ENCODE measurements around the gene HDGF. TPM values are rescaled to one million over a fixed set of nuclear protein-coding genes. Genes with fewer than 3 reads are reported as not detected.

The HDGF gene
- total and polyA plus RNA-seq, 4 donors, result 41.7 to 148 (median 119) TPM

GRCh38 chr1:156742801-156743200 is 8.7 kb downstream of the HDGF start:
- Histone ChIP-seq H3K27me3 (ENCODE audit: control insufficient read depth in 4 of 4, insufficient read depth in 4 of 4, low read length in 3 of 4) (no peaks in the 10 kb centered on the region), H3K9ac (ENCODE audit: low read depth in 1 of 2, low read length in 2 of 2) (no peak overlapping the region), H3K27ac (ENCODE audit: low read depth in 1 of 2, low read length in 2 of 2) (no peak overlapping the region), H3K9me3 (ENCODE audit: control insufficient read depth in 4 of 4, low read length in 3 of 4) (no peaks in the 10 kb centered on the region), H3K4me3 (ENCODE audit: low read depth in 1 of 3, low read length in 3 of 3) (no peak overlapping the region), H3K36me3 (ENCODE audit: control insufficient read depth in 4 of 4, insufficient read depth in 3 of 4, low read depth in 1 of 4, low read length in 3 of 4) (peaks cover 5 to 25% (median 18%) of the 10 kb centered on the region in 4 donors), H3K4me1 (ENCODE audit: control insufficient read depth in 4 of 4, insufficient read depth in 4 of 4, low read length in 3 of 4) (peaks cover 3 to 40% (median 32%) of the 10 kb centered on the region in 4 donors)
- TF ChIP-seq CTCF (IDR thresholded peaks at IDR 0.05; ENCODE audit: low read depth, low read length, missing input control) (no peak), HNF4A (conservative IDR thresholded peaks at IDR 0.05) (no peak), FOXA2 (IDR thresholded peaks at IDR 0.05) (no peak), JUND (IDR thresholded peaks at IDR 0.05) (no peak), MAX (IDR thresholded peaks at IDR 0.05) (no peak), GABPA (IDR thresholded peaks at IDR 0.05 in 1 of 2, conservative IDR thresholded peaks at IDR 0.05 in 1 of 2) (no peak), RAD21 (IDR thresholded peaks at IDR 0.05) (no peak), REST (IDR thresholded peaks at IDR 0.05) (no peak), NR2F2 (IDR thresholded peaks at IDR 0.05) (no peak), SP1 (IDR thresholded peaks at IDR 0.05) (no peak), RXRA (IDR thresholded peaks at IDR 0.05) (no peak), ZBTB33 (IDR thresholded peaks at IDR 0.05) (no peak), ATF3 (IDR thresholded peaks at IDR 0.05) (no peak)
- no peak for DNase-seq (ENCODE audit: low spot score)
- WGBS, result 96% methylated on average over 4 of the region's 4 CpGs

- Histone ChIP-seq H3K9ac (ENCODE audit: low read depth in 1 of 2, low read length in 2 of 2) (no peak overlapping the region), H3K4me1 (ENCODE audit: control insufficient read depth in 4 of 4, insufficient read depth in 4 of 4, low read length in 3 of 4) (peaks cover 3 to 34% (median 26%) of the 10 kb centered on the region in 4 donors), H3K9me3 (ENCODE audit: control insufficient read depth in 4 of 4, low read length in 3 of 4) (no peaks in the 10 kb centered on the region), H3K27me3 (ENCODE audit: control insufficient read depth in 4 of 4, insufficient read depth in 4 of 4, low read length in 3 of 4) (no peaks in the 10 kb centered on the region), H3K27ac (ENCODE audit: low read depth in 1 of 2, low read length in 2 of 2) (peak overlapping the region; percentile 78 to 83), H3K36me3 (ENCODE audit: control insufficient read depth in 4 of 4, insufficient read depth in 3 of 4, low read depth in 1 of 4, low read length in 3 of 4) (peaks cover 5 to 32% (median 22%) of the 10 kb centered on the region in 4 donors), H3K4me3 (ENCODE audit: low read depth in 1 of 3, low read length in 3 of 3) (no peak overlapping the region)
- WGBS, result 84% methylated on average over 3 of the region's 3 CpGs
- no peak for DNase-seq (ENCODE audit: low spot score)
- TF ChIP-seq GABPA (IDR thresholded peaks at IDR 0.05 in 1 of 2, conservative IDR thresholded peaks at IDR 0.05 in 1 of 2), result no peak
- no peak for TF ChIP-seq REST (IDR thresholded peaks at IDR 0.05)
- no peak for TF ChIP-seq HNF4A (conservative IDR thresholded peaks at IDR 0.05)
- TF ChIP-seq HNF4G (IDR thresholded peaks at IDR 0.05), result no peak
- TF ChIP-seq ZBTB33 (IDR thresholded peaks at IDR 0.05), result no peak
- TF ChIP-seq FOXA1 (IDR thresholded peaks at IDR 0.05), result no peak
- TF ChIP-seq TAF1 (conservative IDR thresholded peaks at IDR 0.05), result no peak
These were observed 9.5 kb downstream of the HDGF start for GRCh38 chr1:156742017-156742416.
